Vagina (tissue), 2 donors: ENCODE results near the gene ATP6V0D1.
"Not testable (repeated sequence)": the region's sequence is repeated elsewhere in the genome, so short reads cannot be mapped to it uniquely, and the experiment has no call there.

Experiments
- CTCF ChIP-seq, 3 experiments: fragments of 450-650 bp in 2 of 3; fragments of 200-600 bp in 1 of 3; sonication (generic) in 1 of 3; IDR thresholded peaks; one replicate each; pipeline ENCODE4 v1.5.1; 2017 to 2019; ENCODE audit warnings: antibody characterized with exemption in 3 of 3, mild to moderate bottlenecking in 2 of 3, moderate library complexity in 2 of 3
- POLR2A ChIP-seq, 2 donors: fragments of 450-650 bp; IDR thresholded peaks; one replicate each; pipeline ENCODE4 v1.6.1; 2017; ENCODE audit warnings: antibody characterized with exemption in 2 of 2, mild to moderate bottlenecking in 2 of 2, moderate library complexity in 2 of 2
- POLR2AphosphoS5 ChIP-seq, 2 donors: sonication (generic); formaldehyde crosslinking; IDR thresholded peaks; one replicate each; pipeline ENCODE4 v1.9.0; 2017; ENCODE audit warnings: antibody characterized with exemption in 2 of 2, mild to moderate bottlenecking in 2 of 2, low read depth in 1 of 2; ENCODE audit not compliant: insufficient read depth in 1 of 2

DNA sequence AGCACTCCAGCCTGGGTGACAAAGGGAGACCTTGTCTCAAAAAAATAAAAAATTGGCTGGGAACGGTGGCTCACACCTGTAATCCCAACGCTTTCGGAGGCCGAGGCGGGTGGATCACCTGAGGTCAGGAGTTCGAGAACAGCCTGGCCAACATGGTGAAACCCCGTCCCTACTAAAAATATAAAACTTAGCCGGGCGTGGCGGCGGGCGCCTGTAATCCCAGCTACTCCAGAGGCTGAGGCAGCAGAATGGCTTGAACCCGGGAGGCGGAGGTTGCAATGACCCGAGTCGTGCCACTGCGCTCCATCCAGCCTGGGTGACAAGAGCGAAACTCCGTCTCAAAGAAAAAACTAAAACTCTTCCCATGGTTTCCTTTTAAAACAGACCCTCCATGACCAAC is 65.5 kb downstream of the ATP6V0D1 start:
- not testable (repeated sequence) for TF ChIP-seq CTCF (IDR thresholded peaks at IDR 0.05); POLR2A (IDR thresholded peaks at IDR 0.05); POLR2AphosphoS5 (IDR thresholded peaks at IDR 0.05; ENCODE audit: insufficient read depth in 1 of 2, low read depth in 1 of 2)
